ENCODE data around the gene BDP1.
"Not testable (repeated sequence)": the region's sequence is repeated elsewhere in the genome, so short reads cannot be mapped to it uniquely, and the experiment has no call there.

BDP1 gene

GRCh38 chr5:71455427-71456361 lies at the start of gene BDP1:
Gene BDP1 (plus strand): TSS chr5:71455651. CDS start chr5:71455878, 227 bp downstream.
- peak; percentile 97 for DNase-seq

GRCh38 chr5:71410088-71410487 lies 45.4 kb upstream of the BDP1 start:
- not testable (repeated sequence) for DNase-seq

- not testable (repeated sequence) for DNase-seq
Measured at GRCh38 chr5:71415626-71416025, 39.8 kb upstream of the BDP1 start.

- DNase-seq: not testable (repeated sequence)
Measured at GRCh38 chr5:71418026-71418425, 37.4 kb upstream of the BDP1 start.

GRCh38 chr5:71421278-71421677 lies 34.2 kb upstream of the BDP1 start:
- not testable (repeated sequence) for DNase-seq

GRCh38 chr5:71423896-71424295 lies 31.6 kb upstream of the BDP1 start:
- not testable (repeated sequence) for DNase-seq

- DNase-seq: not testable (repeated sequence)
Measured at GRCh38 chr5:71426686-71427474, 28.6 kb upstream of the BDP1 start.

- not testable (repeated sequence) for DNase-seq
Measured at GRCh38 chr5:71432410-71432809, 23.0 kb upstream of the BDP1 start.

- not testable (repeated sequence) for DNase-seq
Measured at GRCh38 chr5:71434825-71435224, 20.6 kb upstream of the BDP1 start.

- DNase-seq: not testable (repeated sequence)
Measured at GRCh38 chr5:71441564-71441963, 13.9 kb upstream of the BDP1 start.

GRCh38 chr5:71443891-71444290 lies 11.6 kb upstream of the BDP1 start:
- DNase-seq: not testable (repeated sequence)

- DNase-seq: not testable (repeated sequence)
Measured at GRCh38 chr5:71445015-71445414, 10.4 kb upstream of the BDP1 start.

GRCh38 chr5:71445523-71446152 lies 9.8 kb upstream of the BDP1 start:
- DNase-seq: not testable (repeated sequence)

- not testable (repeated sequence) for DNase-seq
Measured at GRCh38 chr5:71446540-71447216, 8.8 kb upstream of the BDP1 start.

GRCh38 chr5:71447218-71447808 lies 8.1 kb upstream of the BDP1 start:
- DNase-seq: peak; percentile 77

GRCh38 chr5:71452876-71453275 lies 2.6 kb upstream of the BDP1 start:
- DNase-seq: no peak

GRCh38 chr5:71454913-71455312 lies 538 bp upstream of the BDP1 start:
- DNase-seq: no peak

- no peak for DNase-seq
Measured at GRCh38 chr5:71456362-71456743, 902 bp downstream of the BDP1 start.

GRCh38 chr5:71457106-71457505 lies 1.7 kb downstream of the BDP1 start:
- DNase-seq: no peak

- no peak for DNase-seq
Measured at GRCh38 chr5:71460693-71461092, 5.2 kb downstream of the BDP1 start.

- DNase-seq: no peak
Measured at GRCh38 chr5:71461360-71461759, 5.9 kb downstream of the BDP1 start.

GRCh38 chr5:71471193-71471592 lies 15.7 kb downstream of the BDP1 start:
- no peak for DNase-seq

All from islet precursor cell (in vitro differentiated cells).